Uterus (tissue), 4 donors: ENCODE results near the gene IGF2R. TPM values are rescaled to one million over a fixed set of nuclear protein-coding genes. Genes with fewer than 3 reads are reported as not detected.

ENCODE experiments used
- DNase-seq, 2 donors: peaks; one replicate each; pipeline ENCODE4 v3.0.0-alpha.2; 2019 to 2020
- H3K27ac ChIP-seq, 2 donors: fragments of 200-600 bp; sonication (generic); 1 replicate in 1 of 2; 2 replicates in 1 of 2; pipeline ENCODE4 v1.5.1; 2016 to 2018
- H3K27me3 ChIP-seq, 2 donors: fragments of 200-600 bp; sonication (generic); one replicate each; pipeline ENCODE4 v1.5.1; 2018 to 2019; ENCODE audit warnings: control low read depth in 1 of 2
- H3K36me3 ChIP-seq, 2 donors: fragments of 200-600 bp; sonication (generic); one replicate each; pipeline ENCODE4 v1.5.1; 2019; ENCODE audit warnings: control low read depth in 1 of 2
- H3K4me1 ChIP-seq, 2 donors: fragments of 200-600 bp; sonication (generic); one replicate each; pipeline ENCODE4 v1.5.1; 2018 to 2019; ENCODE audit warnings: control low read depth in 1 of 2
- H3K4me3 ChIP-seq, 2 donors: fragments of 200-600 bp; sonication (generic); 1 replicate in 1 of 2; 2 replicates in 1 of 2; pipeline ENCODE4 v1.5.1; 2018 to 2019; ENCODE audit warnings: mild to moderate bottlenecking in 1 of 2
- H3K9me3 ChIP-seq, 2 donors: fragments of 200-600 bp; sonication (generic); one replicate each; pipeline ENCODE4 v1.5.1; 2019; ENCODE audit warnings: control low read depth in 1 of 2
- POLR2A ChIP-seq, 2 donors: fragments of 450-650 bp; IDR thresholded peaks; one replicate each; pipeline ENCODE4 v1.6.1; 2016; ENCODE audit warnings: antibody characterized with exemption in 2 of 2, mild to moderate bottlenecking in 1 of 2, moderate library complexity in 1 of 2
- intact Hi-C: fragments of 100-400 bp; cut with DNase I; formaldehyde crosslinking; loops from one replicate; pipeline ENCODE4 v1.15.1; 2023; ENCODE audit warnings: low total_unique reads
- total RNA-seq, 4 donors: library from RNA; depleted of rRNA in 3 of 4; stranded (reverse); fragments of >200 nt in 3 of 4; gene quantifications; one replicate each; pipeline versions ENCODE4 v1.1.0 to v1.2.4, GENCODE V29; 2014 to 2023
- TF ChIP-seq, protein P1 (sequence below), 4 experiments: fragments of 200-600 bp in 2 of 4; fragments of 450-650 bp in 2 of 4; sonication (generic) in 2 of 4; IDR thresholded peaks; one replicate each; pipeline ENCODE4 v1.5.1; 2016 to 2019; ENCODE audit warnings: antibody characterized with exemption in 4 of 4, mild to moderate bottlenecking in 2 of 4, moderate library complexity in 1 of 4
- donor health status: DM: yes; HTN: yes; CAD: no.

The IGF2R gene
- total RNA-seq, 4 donors from 2014 or later, result 36.5 to 91.7 (median 61.7) TPM

DNA sequence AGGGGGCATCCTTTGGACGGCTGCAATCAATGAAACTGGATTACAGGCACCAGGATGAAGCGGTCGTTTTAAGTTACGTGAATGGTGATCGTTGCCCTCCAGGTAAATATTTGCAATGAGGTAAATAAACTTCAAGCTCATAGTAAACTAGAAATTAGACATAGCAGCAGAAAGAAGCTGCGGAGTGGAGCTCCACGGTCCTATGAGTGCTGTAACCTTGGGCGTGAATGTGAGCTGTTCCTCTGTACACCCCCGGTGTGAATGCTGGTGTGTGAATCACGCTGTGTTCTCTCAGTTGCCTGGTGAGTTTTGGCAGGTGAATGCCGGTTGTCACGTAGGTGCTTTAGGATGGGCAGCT lies 110.8 kb downstream of the IGF2R start:
- no peaks in the 10 kb centered on the region for H3K4me1 ChIP-seq
- no peaks in the 10 kb centered on the region for H3K9me3 ChIP-seq
- DNase-seq, result no peak
- no peak overlapping the region for H3K4me3 ChIP-seq
- H3K36me3 ChIP-seq, result no peaks in the 10 kb centered on the region
- intact Hi-C loops, result no loop called here
- H3K27ac ChIP-seq, result no peak overlapping the region
- no peaks in the 10 kb centered on the region for H3K27me3 ChIP-seq
- TF ChIP-seq, protein P1, sequence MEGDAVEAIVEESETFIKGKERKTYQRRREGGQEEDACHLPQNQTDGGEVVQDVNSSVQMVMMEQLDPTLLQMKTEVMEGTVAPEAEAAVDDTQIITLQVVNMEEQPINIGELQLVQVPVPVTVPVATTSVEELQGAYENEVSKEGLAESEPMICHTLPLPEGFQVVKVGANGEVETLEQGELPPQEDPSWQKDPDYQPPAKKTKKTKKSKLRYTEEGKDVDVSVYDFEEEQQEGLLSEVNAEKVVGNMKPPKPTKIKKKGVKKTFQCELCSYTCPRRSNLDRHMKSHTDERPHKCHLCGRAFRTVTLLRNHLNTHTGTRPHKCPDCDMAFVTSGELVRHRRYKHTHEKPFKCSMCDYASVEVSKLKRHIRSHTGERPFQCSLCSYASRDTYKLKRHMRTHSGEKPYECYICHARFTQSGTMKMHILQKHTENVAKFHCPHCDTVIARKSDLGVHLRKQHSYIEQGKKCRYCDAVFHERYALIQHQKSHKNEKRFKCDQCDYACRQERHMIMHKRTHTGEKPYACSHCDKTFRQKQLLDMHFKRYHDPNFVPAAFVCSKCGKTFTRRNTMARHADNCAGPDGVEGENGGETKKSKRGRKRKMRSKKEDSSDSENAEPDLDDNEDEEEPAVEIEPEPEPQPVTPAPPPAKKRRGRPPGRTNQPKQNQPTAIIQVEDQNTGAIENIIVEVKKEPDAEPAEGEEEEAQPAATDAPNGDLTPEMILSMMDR (IDR thresholded peaks at IDR 0.05), result no peak
- TF ChIP-seq POLR2A (IDR thresholded peaks at IDR 0.05), result no peak

GRCh38 chr6:160080097-160080496 lies 111.2 kb downstream of the IGF2R start:
- no peaks in the 10 kb centered on the region for H3K9me3 ChIP-seq
- H3K4me3 ChIP-seq, result no peak overlapping the region
- no peak overlapping the region for H3K27ac ChIP-seq
- intact Hi-C loops, result no loop called here
- DNase-seq, result no peak
- no peaks in the 10 kb centered on the region for H3K27me3 ChIP-seq
- TF ChIP-seq, protein P1 (IDR thresholded peaks at IDR 0.05), result no peak
- TF ChIP-seq POLR2A (IDR thresholded peaks at IDR 0.05), result no peak
- no peaks in the 10 kb centered on the region for H3K36me3 ChIP-seq
- H3K4me1 ChIP-seq, result no peaks in the 10 kb centered on the region

- TF ChIP-seq, protein P1 (IDR thresholded peaks at IDR 0.05), result no peak
- no peak for TF ChIP-seq POLR2A (IDR thresholded peaks at IDR 0.05)
These were observed 112.5 kb downstream of the IGF2R start for GRCh38 chr6:160081398-160081797.

DNA sequence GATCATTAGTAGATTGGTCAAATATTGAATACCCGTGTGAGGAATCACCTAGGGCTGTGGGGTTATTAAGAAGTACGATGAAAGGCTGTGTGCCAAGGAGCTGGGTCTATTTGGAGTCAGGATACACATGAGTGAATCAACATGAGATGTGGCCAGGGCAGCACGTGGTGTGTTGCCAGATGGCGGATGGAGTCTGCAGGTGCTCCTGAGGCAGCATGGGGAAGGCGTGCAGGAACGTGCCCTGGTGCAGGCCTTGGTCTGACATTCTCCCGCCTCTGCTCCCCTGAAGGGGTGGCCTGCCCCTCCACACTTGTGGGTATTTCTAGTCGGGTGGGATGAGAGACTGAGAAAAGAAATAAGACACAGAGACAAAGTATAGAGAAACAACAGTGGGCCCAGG lies 113.7 kb downstream of the IGF2R start:
- H3K4me1 ChIP-seq, result no peaks in the 10 kb centered on the region
- no peak overlapping the region for H3K27ac ChIP-seq
- TF ChIP-seq POLR2A (IDR thresholded peaks at IDR 0.05), result no peak
- TF ChIP-seq, protein P1 (IDR thresholded peaks at IDR 0.05), result no peak
- DNase-seq, result no peak
- H3K4me3 ChIP-seq, result no peak overlapping the region
- no peaks in the 10 kb centered on the region for H3K36me3 ChIP-seq
- intact Hi-C loops, result no loop called here
- no peaks in the 10 kb centered on the region for H3K27me3 ChIP-seq
- no peaks in the 10 kb centered on the region for H3K9me3 ChIP-seq

More at GRCh38 chr6:160081398-160081797, 112.5 kb downstream of the IGF2R start:
- H3K4me1 ChIP-seq, result no peaks in the 10 kb centered on the region
- intact Hi-C loops, result no loop called here
- no peaks in the 10 kb centered on the region for H3K36me3 ChIP-seq
- no peak overlapping the region for H3K4me3 ChIP-seq
- H3K9me3 ChIP-seq, result no peaks in the 10 kb centered on the region
- no peak for DNase-seq
- no peak overlapping the region for H3K27ac ChIP-seq
- H3K27me3 ChIP-seq, result no peaks in the 10 kb centered on the region

DNA sequence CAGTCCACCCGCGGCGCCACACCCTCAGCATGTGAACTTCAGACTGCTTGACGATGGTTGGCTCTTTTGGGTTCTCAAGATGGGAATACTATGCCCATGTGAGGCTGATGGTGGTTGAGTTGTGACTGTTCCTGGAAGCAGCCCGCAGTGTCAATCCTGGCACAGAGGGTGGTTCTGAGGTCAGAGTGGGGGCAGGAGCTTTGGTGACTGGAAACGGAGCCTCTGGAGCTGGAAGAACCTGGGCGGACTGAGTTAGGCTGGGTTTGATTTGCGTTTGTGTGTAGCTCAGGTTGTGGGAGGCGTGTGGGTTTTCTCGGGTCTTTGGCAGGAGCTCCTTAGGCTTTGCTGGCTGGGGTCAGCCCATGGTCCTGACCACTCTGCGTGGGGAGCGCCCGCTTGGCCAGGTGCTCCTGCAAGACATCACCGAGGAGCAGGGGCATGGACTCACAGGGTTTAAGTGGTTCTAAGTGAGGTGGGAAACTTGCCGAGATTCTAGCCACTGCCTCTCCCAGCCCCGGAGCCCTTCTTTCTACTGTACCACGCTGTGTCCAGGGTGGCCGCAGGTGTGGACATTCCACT lies 115.4 kb downstream of the IGF2R start:
- no peak for DNase-seq
- H3K27ac ChIP-seq, result no peak overlapping the region
- no peaks in the 10 kb centered on the region for H3K27me3 ChIP-seq
- TF ChIP-seq, protein P1 (IDR thresholded peaks at IDR 0.05), result no peak
- no peak for TF ChIP-seq POLR2A (IDR thresholded peaks at IDR 0.05)
- H3K4me1 ChIP-seq, result no peaks in the 10 kb centered on the region
- H3K36me3 ChIP-seq, result no peaks in the 10 kb centered on the region
- intact Hi-C loops, result no loop called here
- H3K4me3 ChIP-seq, result no peak overlapping the region
- H3K9me3 ChIP-seq, result no peaks in the 10 kb centered on the region
